Colonic mucosa (tissue), 4 donors: ENCODE measurements around the gene ARHGAP22. TPM values are rescaled to one million over a fixed set of nuclear protein-coding genes. Genes with fewer than 3 reads are reported as not detected.

Experiments
- DNase-seq: peaks from one replicate; pipeline ENCODE4 v3.0.0-alpha.2; 2020
- H3K27ac ChIP-seq: fragments of 200-600 bp; one replicate; pipeline ENCODE4 v1.8.0; 2021
- H3K27me3 ChIP-seq: fragments of 200-600 bp; one replicate; pipeline ENCODE4 v1.8.0; 2021
- H3K36me3 ChIP-seq: fragments of 200-600 bp; one replicate; pipeline ENCODE4 v1.8.0; 2021
- H3K4me1 ChIP-seq: fragments of 200-600 bp; one replicate; pipeline ENCODE4 v1.8.0; 2021; ENCODE audit warnings: mild to moderate bottlenecking
- H3K4me3 ChIP-seq: fragments of 200-600 bp; one replicate; pipeline ENCODE4 v1.8.0; 2021
- H3K9ac ChIP-seq, 2 donors: one replicate each; pipeline ENCODE4 v1.7.0; 2013; ENCODE audit warnings: control low read depth in 2 of 2, low read depth in 2 of 2, low read length in 2 of 2
- H3K9me3 ChIP-seq: fragments of 200-600 bp; one replicate; pipeline ENCODE4 v1.8.0; 2021
- intact Hi-C: fragments of 100-400 bp; cut with DNase I; formaldehyde crosslinking; loops from one replicate; pipeline ENCODE4 v1.14.1; 2022
- total RNA-seq, 2 donors: library from RNA; stranded (reverse); fragmentation: NEBNext Ultra II Directional in 1 of 2; extraction: Animal tissue kit (Norgen Biotek cat#: 25700) in 1 of 2; gene quantifications; one replicate each; pipeline ENCODE4 v1.2.1, GENCODE V29; 2021
- TF ChIP-seq, protein P1 (sequence below): fragments of 200-600 bp; IDR thresholded peaks from one replicate; pipeline ENCODE4 v1.8.0; 2022; ENCODE audit warnings: antibody characterized with exemption, mild to moderate bottlenecking
- donor health status: healthy.
- donor health status: DM: no; HTN: no; CAD: no.
- donor health status: DM: no; HTN: no; CAD: no.

Gene ARHGAP22
- total RNA-seq, 2 donors from 2014 or later, result 0.86 to 1.6 TPM

DNA sequence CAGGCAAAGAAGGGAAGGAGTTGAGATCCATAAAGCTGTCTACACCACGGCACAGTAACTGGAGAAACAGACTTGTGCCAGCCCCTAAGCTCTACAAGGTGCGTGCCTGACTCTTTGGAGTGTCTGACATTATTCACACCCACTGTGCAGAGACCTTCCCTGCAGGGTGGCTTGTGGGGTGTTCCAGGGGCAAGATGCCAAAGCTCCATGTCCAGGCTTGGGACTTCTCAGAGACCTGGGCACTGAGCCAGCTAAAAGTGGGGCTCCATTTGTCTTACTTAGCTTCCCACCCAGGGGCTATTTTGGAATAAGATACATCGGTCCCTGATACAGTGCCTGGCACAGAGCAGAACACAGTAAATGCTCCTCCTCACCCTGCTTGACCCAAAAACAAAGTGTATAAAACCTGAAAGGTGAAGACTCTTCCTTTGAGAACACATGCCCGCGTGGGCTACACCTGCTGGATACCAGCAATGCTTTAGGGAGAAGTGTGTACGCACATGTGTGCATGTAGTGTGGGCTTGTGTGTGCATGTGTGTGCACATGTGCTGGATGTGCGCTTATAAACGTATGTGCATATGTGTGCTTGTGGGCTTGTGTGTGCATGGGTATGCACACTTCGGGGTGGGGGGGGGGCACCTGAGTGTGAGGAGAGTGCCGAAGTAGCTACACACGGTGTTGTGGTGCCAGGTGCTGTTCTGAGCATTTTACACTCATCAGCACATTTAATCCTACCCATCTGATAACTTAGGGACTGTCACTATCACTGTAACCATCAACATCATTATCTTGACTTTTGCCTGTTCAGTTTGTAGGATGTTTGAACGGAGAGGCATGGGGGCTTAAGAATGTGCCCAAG is 143.0 kb downstream of the ARHGAP22 start:
- H3K9ac ChIP-seq, result no peak overlapping the region
- no peak overlapping the region for H3K27ac ChIP-seq
- intact Hi-C loops, result no loop called here
- DNase-seq, result peak; percentile 12
- H3K27me3 ChIP-seq, result peaks cover 5% of the 10 kb centered on the region
- H3K4me3 ChIP-seq, result no peak overlapping the region
- TF ChIP-seq, protein P1, sequence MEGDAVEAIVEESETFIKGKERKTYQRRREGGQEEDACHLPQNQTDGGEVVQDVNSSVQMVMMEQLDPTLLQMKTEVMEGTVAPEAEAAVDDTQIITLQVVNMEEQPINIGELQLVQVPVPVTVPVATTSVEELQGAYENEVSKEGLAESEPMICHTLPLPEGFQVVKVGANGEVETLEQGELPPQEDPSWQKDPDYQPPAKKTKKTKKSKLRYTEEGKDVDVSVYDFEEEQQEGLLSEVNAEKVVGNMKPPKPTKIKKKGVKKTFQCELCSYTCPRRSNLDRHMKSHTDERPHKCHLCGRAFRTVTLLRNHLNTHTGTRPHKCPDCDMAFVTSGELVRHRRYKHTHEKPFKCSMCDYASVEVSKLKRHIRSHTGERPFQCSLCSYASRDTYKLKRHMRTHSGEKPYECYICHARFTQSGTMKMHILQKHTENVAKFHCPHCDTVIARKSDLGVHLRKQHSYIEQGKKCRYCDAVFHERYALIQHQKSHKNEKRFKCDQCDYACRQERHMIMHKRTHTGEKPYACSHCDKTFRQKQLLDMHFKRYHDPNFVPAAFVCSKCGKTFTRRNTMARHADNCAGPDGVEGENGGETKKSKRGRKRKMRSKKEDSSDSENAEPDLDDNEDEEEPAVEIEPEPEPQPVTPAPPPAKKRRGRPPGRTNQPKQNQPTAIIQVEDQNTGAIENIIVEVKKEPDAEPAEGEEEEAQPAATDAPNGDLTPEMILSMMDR, result no peak
- no peaks in the 10 kb centered on the region for H3K36me3 ChIP-seq
- H3K9me3 ChIP-seq, result no peaks in the 10 kb centered on the region
- no peaks in the 10 kb centered on the region for H3K4me1 ChIP-seq

DNA sequence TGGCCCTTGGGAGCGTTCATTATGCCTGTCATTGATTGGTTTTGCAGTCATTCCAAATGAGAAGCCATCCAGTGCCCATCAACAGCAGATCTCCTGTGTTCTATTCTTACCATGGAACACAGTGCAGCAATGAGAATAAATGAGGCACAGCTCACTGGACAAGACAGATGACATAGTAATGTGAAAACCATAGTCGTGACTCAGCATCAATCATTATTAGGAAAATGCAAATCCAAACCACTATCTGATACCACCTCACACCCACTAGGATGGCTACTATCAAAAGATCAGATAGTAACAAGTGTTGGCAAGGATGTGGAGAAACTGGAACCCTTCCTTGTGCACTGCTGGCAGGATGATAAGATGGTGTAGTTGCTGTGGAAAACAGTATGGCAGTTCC is 144.7 kb downstream of the ARHGAP22 start:
- H3K9me3 ChIP-seq, result no peaks in the 10 kb centered on the region
- TF ChIP-seq, protein P1, result no peak
- no peak overlapping the region for H3K4me3 ChIP-seq
- no peak for DNase-seq
- no peaks in the 10 kb centered on the region for H3K36me3 ChIP-seq
- intact Hi-C loops, result no loop called here
- no peaks in the 10 kb centered on the region for H3K27me3 ChIP-seq
- H3K4me1 ChIP-seq, result no peaks in the 10 kb centered on the region
- H3K27ac ChIP-seq, result no peak overlapping the region
- no peak overlapping the region for H3K9ac ChIP-seq

DNA sequence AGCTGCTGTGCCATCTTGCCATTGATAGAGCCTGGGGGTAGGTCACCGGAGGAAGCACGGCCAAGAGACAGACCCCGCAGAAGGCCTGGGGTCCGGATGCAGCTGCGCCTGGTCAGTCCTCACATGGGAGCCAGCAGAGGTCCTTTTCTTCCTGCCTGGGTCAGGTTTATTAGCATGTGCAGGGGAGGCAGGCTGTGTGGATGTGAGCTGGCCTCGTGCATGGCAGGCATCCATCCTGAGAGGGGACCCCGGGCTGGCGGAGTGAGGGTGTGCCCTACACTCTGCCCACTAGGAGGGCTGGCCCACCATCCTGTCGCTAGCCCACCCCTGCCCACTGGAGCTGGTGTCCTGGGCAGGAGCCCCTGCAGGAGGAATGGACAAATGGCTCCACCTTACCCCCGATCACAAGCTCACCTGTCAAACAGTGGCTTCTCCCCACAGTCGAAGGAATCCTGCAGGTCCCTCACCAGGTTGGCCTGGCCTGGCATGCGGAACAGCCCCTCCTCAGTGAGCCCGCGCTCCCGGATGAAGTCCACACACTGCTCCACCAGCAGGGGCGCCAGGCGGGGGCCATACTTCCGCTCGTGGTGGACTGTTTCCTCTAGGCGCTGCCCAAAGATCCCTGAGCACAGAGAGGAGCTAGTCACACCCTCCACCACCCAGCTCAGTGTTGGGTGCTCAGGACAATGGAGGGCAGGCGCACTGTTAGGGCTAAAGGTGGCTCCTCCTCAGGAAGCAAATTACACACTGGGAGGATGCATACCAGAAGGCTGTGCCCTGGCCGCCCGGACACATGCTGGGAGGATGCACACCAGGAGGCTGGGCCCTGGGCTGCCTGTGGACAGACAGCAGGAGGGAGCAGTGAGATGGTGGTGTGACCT is 145.4 kb downstream of the ARHGAP22 start:
- Histone ChIP-seq H3K9ac (no peak overlapping the region), H3K4me1 (no peaks in the 10 kb centered on the region), H3K27ac (no peak overlapping the region), H3K36me3 (no peaks in the 10 kb centered on the region), H3K27me3 (no peaks in the 10 kb centered on the region), H3K9me3 (no peaks in the 10 kb centered on the region), H3K4me3 (no peak overlapping the region)
- intact Hi-C loops, result no loop called here
- DNase-seq, result peak; percentile 12
- TF ChIP-seq, protein P1, result no peak

DNA sequence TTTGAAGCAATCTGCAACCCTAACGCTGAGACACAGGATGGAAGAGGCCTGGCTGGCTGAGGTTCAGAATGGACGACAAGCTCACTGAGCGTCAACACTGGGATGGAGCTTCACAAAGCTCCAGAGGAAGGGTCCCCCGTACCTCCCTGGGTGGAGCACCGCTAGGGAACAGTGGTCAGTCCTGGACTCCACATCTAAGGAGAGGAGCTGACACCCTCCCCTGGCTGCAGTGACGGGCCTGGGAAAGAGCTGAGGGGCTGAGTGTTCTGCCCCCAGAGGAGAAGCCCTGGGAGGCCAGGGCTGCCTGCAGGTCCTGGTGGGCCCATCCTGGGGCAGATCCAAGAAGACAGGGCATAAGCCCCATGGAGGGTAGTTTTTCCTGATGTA is 146.2 kb downstream of the ARHGAP22 start:
- no peak overlapping the region for H3K9ac ChIP-seq
- intact Hi-C loops, result no loop called here
- no peak overlapping the region for H3K4me3 ChIP-seq
- H3K27ac ChIP-seq, result no peak overlapping the region
- H3K9me3 ChIP-seq, result no peaks in the 10 kb centered on the region
- DNase-seq, result peak; percentile 7
- no peaks in the 10 kb centered on the region for H3K27me3 ChIP-seq
- no peaks in the 10 kb centered on the region for H3K4me1 ChIP-seq
- H3K36me3 ChIP-seq, result no peaks in the 10 kb centered on the region
- TF ChIP-seq, protein P1, result no peak

DNA sequence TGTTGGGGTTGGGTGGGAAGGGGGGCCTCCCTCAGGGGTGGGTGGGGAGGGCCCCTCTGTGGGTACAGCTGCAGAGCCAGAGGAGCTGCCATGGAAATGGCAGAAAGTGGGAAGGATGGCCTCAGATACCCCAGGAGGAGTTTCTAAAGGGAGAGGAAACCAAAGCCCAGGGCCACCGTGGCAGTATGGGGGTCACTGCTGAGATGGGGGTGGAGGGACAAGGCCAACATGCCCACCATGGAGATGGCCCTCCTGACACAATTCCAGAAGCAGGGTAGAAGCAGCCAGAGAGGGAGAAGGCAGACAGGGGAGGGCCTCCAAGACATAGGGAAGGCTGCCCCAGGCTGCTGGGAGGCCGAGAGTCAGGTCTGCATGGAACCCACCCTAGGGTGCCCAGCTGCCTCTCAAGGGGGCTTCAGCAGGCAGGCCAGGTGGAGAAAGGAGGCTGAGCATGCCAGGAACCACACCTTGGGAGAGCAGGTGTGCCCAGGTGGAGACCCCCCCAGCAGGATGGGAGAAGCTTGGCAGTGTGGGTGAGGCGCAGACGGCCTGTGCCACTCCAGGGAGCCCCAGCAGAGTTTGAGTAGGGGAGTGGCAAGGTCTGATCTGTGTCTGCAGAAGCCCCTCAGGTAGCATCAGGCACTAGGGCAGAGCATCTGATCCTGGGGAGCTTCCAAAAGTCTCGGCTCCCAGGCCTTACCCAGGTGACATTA is 146.8 kb downstream of the ARHGAP22 start:
- TF ChIP-seq, protein P1, result no peak
- Histone ChIP-seq H3K36me3 (no peaks in the 10 kb centered on the region), H3K9ac (no peak overlapping the region), H3K4me1 (no peaks in the 10 kb centered on the region), H3K27ac (no peak overlapping the region), H3K9me3 (no peaks in the 10 kb centered on the region), H3K27me3 (no peaks in the 10 kb centered on the region), H3K4me3 (no peak overlapping the region)
- intact Hi-C loops, result no loop called here
- DNase-seq, result peak; percentile 13
